ENCODE data around the gene SCT.

GRCh38 chr11:643849-644738, 17.1 kb upstream of the SCT start:
- no peak for TF ChIP-seq RAD21 (conservative IDR thresholded peaks at IDR 0.05)
- no peak for TF ChIP-seq CTCF (IDR thresholded peaks at IDR 0.05; ENCODE audit: poor library complexity, severe bottlenecking)
- no peak for TF ChIP-seq EZH2 (IDR thresholded peaks at IDR 0.05; ENCODE audit: borderline replicate concordance, insufficient read depth, low read length, poor library complexity, severe bottlenecking)
- no peak for TF ChIP-seq MXI1 (conservative IDR thresholded peaks at IDR 0.05; ENCODE audit: poor library complexity, severe bottlenecking)
- no peak for TF ChIP-seq TAF1 (IDR thresholded peaks at IDR 0.05; ENCODE audit: low read depth)

Measured in neural cell (in vitro differentiated cells).